Measurements from ENCODE around the gene ADD1. TPM values are rescaled to one million over a fixed set of nuclear protein-coding genes. Genes with fewer than 3 reads are reported as not detected.

Gene ADD1
- total RNA-seq, 1 donor from 2014 or later = 213 TPM

DNA sequence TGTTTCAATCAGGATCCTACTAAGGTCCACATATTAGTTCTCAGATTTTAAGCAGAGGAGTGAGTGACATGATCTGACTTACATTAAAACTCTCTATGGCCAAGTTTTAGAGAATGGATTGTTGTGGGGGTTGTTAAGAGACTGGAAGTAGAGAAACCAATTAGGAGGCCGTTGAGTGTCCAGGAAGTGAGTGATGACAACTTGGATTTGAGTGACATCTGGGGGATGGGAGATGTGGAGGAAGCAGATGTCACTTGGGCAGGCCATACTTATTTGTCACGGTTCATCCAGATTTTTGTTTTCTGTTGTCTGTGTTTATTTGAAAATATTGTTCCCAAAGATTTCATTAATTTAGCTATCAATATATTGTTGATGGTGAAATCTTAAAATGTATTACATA lies 28.3 kb downstream of the ADD1 start:
- intact Hi-C loops (cut with DNase I) = no loop called here
- no peak for DNase-seq (ENCODE audit: low spot score)

DNA sequence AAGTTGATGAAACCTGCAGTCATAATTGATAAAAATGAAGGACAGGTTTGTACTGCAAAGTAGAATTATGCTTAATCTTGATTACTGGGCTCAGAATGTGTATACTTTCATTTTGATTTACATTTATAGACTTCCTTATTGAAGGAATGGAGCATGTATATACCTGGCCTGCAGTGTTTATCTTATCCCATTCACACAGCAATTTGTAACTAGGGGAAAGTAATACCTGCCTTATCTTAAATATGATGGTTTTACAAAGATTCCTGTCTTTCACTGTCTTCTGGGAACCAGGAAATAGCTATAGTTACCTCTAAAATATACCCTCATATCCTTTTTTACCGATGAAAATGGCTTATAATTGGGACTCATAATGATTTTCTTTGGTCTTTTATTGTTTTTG lies 29.7 kb downstream of the ADD1 start:
- intact Hi-C loops (cut with DNase I) = no loop called here
- no peak for DNase-seq (ENCODE audit: low spot score)

DNA sequence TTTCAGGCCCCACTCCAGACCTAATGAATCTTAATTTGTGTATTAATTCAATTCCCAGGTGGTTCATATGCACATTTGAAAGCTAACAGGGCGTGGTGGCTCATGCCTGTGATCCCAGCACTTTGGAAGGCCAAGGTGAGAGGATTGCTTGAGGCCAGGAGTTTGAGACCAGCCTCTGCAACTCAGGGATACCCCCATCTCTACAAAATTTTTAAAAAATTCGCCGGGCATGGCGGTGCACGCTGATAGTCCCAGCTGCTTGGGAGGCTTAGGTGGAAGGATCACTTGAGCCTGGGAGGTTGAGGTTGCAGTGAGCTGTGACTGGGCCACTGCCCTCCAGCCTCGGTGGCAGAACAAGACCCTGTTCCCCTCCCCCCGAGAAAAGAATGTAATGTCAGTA lies 31.2 kb downstream of the ADD1 start:
- DNase-seq (ENCODE audit: low spot score) = no peak
- intact Hi-C loops (cut with DNase I) = no loop called here

DNA sequence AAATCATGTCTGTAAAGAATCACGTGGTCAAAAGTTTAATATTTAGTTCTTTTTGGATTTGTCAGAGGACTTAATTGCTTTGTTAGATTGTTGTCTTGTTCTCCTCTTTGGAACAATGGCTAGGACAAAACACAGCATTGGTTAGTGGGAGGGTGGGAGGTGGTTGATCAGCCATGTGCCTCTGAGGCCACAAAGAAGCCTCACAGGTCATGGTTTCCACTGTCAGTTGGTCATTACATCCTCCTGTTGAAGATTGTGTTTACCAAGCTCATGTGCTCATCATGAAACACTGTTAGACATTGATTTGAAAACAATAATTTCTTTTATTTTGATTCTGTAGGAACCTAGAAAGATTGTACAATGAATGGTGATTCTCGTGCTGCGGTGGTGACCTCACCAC lies 31.9 kb downstream of the ADD1 start:
- intact Hi-C loops (cut with DNase I) = no loop called here
- DNase-seq (ENCODE audit: low spot score) = no peak

DNA sequence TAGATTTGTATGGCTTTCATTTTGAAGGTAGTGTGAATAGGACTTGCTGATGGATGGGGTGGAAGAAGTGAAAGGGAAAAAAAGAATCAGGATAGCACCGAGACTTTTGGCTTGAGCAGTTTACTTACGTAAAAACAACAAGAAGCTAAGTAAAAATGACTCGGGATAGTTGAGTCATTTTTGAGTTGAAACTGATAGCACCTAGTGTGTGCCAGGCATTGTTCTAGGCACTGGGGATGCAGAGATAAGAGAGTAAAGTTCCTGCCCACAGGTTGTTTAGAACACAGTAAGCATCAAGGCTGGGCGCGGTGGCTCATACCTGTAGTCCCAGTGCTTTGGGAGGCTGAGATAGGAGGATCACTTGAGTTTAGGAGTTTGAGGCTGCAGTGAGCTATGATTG lies 34.7 kb downstream of the ADD1 start:
- intact Hi-C loops (cut with DNase I) = no loop called here

DNA sequence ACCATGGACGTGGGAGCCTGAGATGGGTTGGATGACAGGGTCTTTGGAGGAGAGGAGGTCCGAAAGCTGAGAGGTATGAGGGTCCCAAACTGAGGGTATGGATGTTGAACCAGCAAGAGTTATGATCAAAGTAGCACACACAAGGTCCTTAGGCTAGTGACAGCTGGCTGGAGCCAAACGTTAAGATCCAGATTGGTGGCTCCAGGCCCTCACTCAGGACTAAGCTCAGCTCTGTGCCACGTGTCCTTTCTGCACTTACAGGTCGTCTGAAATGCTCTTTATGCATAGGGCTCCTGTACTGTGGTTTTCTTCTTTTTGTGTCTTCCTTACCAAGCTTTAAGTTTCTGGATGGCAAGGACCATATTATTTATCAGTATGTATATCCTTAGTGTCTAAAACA lies 35.4 kb downstream of the ADD1 start:
- DNase-seq (ENCODE audit: low spot score) = no peak
- intact Hi-C loops (cut with DNase I) = no loop called here

More for the DNA sequence above, 34.7 kb downstream of the ADD1 start:
- DNase-seq (ENCODE audit: low spot score) = no peak

DNA sequence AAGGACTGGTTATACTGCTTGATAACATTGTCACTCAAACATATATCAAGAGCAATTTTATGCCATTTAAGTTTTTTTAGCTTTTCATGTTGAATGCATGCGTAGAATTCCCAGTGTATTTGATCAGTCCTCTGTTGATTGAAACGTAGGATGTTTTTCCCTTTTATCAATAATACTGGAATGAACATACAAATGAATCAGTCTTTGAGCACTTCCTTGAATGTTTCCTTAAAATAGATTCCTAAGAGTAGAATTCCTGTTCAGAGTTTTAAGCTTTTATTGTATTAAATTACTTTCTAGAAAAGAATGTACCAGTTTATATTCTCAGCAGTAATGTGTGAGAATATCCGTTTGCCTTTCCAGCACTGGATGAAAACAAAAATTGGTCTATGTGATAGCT lies 37.8 kb downstream of the ADD1 start:
- intact Hi-C loops (cut with DNase I) = no loop called here

DNA sequence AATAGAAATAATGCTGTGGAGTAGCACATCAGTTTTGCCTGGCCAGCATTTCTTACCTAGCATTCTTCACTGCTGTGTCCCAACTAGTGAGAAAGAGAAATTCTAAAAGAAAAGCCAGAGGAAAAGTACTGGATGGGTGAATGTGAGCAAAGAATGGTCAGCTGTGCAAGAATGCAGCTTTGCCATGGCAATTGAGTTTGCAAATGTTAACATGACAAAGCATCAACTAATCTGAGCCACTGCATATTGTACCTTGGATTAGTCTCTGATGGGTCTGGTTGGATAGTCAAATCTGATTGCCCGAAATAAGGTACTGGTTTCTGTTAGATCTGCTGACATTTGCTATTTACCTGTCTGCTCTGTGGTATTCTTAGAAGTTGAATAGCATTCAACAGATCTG lies 38.7 kb downstream of the ADD1 start:
- no peak for DNase-seq (ENCODE audit: low spot score)
- intact Hi-C loops (cut with DNase I) = no loop called here

More for the DNA sequence above, 37.8 kb downstream of the ADD1 start:
- no peak for DNase-seq (ENCODE audit: low spot score)

DNA sequence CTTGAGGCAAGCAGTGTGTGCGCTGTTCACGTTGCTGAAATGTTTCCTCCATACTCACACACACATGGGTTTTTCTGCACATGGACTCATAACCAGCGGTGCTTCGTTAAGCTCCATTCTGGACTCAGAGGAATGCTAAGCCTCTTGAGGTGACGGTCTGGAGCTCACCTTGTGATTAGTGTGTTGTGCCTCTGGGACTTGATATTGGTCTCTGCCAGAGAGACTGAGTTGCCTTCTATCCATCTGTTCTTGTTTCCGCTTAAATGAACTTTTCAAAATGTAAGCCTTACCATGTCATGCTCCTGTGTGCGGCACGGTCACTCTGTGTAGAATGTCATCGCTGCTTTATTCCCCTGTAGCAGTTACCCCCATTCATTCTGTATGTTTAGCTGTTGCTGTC lies 42.5 kb downstream of the ADD1 start:
- intact Hi-C loops (cut with DNase I) = no loop called here
- DNase-seq (ENCODE audit: low spot score) = no peak

DNA sequence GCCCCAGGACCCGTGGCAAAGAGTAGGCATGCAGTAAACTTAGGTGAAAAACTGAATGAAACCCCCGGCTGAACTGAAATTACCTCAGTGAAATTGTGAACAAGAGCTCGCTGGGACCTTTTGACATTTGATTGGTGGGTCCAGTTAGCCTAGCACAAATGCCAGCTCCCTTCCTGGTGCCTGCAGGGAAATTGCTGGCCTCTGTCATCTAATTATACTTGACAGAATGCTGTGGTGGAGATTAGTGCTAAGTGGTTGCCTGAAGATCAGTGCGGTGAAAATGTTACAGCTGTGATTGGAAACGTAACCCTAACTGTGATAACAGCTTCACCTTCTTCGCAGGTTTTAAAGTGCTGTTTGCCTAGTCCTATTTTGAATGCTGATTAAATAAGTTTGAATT lies 43.0 kb downstream of the ADD1 start:
- DNase-seq (ENCODE audit: low spot score) = no peak

DNA sequence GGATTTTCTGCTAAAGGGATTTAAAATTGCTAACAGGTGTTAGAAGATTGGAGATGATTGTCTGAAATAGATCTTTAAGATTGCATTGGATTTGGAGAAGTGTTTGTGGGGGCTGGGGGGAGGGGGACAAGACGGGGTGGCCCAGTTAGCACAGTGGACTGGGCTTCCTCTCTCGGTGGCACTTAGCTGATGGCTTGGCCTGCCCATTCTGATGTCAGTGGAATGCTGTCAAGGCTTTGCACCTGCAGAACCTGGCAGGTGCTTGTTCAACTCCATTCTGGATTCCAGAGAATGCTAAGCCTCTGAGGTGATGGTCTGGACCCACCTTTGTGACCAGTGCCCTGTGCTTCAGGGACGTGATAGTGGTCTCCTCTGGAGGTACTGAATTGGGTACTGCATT lies 43.7 kb downstream of the ADD1 start:
- intact Hi-C loops (cut with DNase I) = no loop called here
- no peak for DNase-seq (ENCODE audit: low spot score)

More for the DNA sequence above, 43.0 kb downstream of the ADD1 start:
- intact Hi-C loops (cut with DNase I) = no loop called here

DNA sequence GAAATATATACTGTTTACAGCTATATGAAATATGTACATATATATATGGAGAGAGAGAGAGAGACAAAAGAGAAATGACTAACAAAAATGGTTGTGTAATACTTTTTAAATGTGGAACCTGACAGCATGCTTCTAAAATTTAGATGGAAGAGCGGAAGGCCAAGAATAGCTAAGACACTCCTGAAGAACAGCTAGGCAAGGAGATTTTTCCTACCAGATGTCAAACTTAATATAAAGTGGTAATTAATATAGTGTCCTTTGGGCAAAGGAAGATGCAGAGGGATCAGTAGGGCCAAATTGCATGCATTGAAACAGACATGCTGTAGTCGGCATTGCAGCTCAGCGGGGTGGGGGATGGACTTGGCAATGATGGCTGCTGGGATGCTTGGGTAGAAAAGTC lies 45.2 kb downstream of the ADD1 start:
- no peak for DNase-seq (ENCODE audit: low spot score)
- intact Hi-C loops (cut with DNase I) = no loop called here

DNA sequence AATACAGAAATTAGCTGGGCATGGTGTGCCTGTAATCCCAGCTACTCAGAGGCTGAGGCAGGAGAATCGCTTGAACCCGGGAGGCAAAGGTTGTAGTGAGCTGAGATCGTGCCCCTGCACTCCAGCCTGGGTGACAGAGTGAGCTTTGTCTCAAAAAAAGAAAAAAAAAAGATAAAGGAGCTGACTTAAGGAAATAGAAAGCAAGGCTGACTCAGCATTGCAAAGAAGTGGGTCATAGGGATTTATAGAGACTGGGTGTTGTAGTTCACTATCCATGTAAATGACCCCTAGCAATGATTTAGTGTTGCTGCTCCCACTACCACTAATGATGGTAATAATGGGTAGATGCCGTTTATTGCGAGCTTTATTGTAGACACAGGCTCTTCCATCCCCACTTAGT lies 47.6 kb downstream of the ADD1 start:
- no peak for DNase-seq (ENCODE audit: low spot score)
- intact Hi-C loops (cut with DNase I) = no loop called here

DNA sequence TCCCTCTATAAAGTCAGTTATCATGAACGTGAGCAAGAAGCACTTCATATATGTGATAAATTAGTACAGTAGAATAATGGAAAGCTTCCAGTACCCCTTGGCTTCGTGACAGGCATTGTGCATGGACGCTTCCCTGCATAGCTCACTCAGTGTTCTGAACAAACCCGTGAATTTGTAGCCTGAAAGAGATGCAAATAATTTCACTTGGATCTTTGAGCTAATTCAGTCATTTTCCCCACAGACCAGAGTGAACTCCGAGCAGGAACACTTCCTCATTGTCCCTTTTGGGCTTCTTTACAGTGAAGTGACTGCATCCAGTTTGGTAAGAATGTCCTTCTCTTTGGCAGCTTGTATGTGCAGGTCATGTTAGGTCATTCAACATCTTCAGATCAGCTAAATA lies 50.1 kb downstream of the ADD1 start:
- intact Hi-C loops (cut with DNase I) = no loop called here
- no peak for DNase-seq (ENCODE audit: low spot score)

DNA sequence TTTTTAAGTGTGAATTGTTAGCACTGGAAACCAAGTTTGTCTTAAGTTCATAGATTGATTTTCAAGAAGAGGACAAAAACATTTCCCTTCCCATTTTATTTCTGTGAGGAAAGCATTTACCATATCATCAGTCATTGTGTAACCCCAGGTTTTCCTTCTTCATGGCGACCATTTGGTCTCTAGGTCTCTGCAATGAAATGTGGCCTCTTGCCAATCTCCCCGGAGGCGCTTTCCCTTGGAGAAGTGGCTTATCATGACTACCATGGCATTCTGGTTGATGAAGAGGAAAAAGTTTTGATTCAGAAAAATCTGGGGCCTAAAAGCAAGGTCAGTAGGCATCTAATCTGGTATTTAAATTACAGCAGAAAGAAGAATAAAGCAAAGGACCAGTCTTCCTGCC lies 54.4 kb downstream of the ADD1 start:
- intact Hi-C loops (cut with DNase I) = no loop called here
- DNase-seq (ENCODE audit: low spot score) = no peak

DNA sequence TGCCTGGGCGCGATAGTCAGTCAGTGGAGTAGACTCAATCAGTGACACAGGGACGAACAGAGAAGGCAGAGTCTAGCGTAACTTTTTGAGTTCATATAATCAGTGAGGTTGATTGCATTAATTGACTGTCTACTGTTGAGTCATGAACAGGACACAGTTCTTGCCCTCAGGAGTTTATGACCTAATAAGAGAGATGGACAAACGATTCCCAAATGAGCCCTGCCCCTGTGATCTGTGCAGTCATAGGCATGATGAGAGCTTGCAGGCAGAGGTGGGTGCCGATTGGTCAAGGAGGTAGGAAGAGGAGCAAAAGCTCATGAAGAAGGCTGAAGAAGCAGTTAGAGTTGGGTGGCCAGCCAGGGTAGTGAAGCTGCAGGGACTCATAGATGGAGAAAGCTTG lies 57.1 kb downstream of the ADD1 start:
- intact Hi-C loops (cut with DNase I) = no loop called here
- no peak for DNase-seq (ENCODE audit: low spot score)

DNA sequence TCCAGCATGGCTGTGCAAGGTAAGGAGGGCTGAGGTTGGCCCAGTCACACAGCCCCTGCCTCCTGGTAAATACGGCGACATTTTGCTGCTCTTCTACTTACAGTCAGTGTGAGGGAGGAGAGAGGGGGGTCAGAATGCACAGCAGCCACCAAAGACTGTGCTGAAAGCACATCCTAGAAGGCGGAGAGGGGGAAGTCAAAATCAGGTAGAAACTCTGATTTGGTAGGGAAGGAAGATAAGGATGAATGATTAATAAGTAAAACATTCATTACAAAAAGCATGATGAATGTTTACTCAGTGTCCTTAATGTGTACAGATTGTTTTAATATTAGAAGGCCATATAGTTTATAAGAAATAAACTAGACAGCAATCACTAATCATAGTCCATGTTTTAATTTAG lies 57.5 kb downstream of the ADD1 start:
- no peak for DNase-seq (ENCODE audit: low spot score)
- intact Hi-C loops (cut with DNase I) = no loop called here

DNA sequence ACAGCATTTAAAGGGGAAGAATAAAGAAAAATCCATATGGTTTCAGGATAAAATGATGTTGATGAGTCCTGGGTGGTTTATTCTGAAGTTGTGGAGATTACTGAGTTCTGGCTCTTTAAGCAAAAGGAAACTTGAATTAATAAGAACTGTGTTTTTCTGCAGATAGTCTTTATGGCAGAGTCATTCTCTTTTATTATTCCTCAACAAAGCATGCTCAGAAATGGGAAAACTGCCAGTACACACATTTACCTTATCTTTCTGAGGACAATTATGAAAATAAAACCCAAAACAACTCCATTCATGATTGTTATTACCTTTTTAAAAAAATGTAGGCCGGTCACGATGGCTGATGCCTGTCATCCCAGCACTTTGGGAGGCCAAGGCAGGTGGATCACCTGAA lies 58.5 kb downstream of the ADD1 start:
- intact Hi-C loops (cut with DNase I) = no loop called here
- no peak for DNase-seq (ENCODE audit: low spot score)

DNA sequence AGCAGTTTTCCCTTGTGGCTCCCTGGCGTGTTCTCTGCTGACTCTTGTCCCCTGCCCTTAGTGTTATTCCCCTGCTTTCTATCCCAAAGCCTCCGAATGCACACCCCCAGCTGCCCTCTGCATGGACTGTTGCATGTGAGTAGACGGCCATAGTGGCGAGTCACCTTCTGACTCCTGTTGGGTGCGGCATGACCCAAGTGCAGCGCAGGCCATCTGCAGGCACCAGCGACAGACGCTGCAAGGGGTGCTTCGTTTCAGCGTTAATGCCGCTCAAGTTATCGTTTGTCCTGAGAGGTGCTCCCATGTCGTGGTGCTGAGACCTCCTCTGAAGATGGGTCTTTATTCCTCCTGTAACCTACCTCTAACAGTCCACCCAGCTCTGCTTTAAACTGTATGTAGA lies 61.9 kb downstream of the ADD1 start:
- intact Hi-C loops (cut with DNase I) = no loop called here
- no peak for DNase-seq (ENCODE audit: low spot score)

DNA sequence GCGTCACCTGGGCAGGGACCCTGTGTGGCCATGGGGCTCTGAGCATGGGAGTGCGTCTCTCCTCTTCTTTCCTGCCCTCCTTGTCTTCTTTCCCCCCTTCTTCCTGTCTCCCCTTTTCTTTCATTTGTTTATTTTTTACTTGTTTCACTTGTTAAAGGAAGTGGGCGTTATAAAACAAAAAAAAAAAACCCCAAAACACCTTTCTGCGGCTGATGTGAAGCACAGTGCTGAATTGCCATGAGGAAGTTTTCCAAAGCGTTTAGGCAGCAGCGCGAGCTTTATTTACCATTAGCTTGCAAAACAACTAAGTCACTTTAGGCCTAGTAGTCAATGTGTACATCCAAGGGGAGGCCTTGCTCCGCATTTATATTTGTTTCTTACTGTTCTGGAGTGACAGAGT lies 62.6 kb downstream of the ADD1 start:
- no peak for DNase-seq (ENCODE audit: low spot score)
- intact Hi-C loops (cut with DNase I) = no loop called here

DNA sequence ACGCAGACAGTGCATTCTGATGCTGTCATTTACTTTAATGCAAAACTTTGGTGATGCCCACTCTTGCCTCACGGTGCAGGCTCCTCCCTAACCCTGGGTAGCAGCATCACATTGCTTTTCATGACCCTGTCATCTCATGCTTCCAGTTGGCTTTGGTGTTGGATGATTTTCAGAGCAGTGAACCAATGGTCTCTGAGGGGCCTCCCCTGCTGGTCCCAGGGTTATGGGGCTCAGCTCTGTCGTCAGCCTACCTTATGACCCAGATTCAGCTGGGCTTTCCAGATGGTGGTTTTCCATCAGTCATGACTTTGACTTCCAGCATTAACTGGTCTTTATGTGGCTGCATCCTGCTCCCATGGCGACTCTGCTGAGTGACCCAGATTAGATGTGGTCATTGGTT lies 63.6 kb downstream of the ADD1 start:
- intact Hi-C loops (cut with DNase I) = no loop called here
- DNase-seq (ENCODE audit: low spot score) = no peak

DNA sequence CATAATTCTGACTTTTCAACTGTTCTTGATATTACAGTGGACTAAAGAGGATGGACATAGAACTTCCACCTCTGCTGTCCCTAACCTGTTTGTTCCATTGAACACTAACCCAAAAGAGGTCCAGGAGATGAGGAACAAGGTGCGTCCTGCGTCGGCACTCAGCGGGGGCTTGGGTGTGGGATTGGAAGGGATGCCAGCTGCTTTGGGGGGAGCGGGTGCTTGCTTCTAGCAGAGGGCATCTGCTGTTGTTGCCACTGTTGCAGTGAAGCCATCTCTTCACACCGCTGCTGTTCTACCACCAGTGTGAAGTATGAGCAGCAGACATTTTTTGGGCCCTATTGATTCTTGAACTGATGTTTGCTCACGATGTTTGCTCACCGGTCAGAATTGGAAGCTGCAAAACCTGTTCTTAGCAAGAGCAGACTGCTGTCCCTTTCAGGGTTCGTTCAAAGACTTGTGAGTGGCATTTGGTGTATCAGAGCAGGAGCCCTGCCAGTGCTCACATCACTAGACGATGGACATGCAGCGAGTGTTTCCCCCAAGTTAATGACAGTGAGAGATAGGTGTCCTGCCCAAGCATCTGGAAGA lies 64.2 kb downstream of the ADD1 start:
- DNase-seq (ENCODE audit: low spot score) = no peak
- intact Hi-C loops (cut with DNase I) = no loop called here
